Vagina (tissue), 2 donors: ENCODE results near the gene ATP4B.

Source experiments
- POLR2A ChIP-seq, 2 donors: fragments of 450-650 bp; IDR thresholded peaks; one replicate each; pipeline ENCODE4 v1.6.1; 2017; ENCODE audit warnings: antibody characterized with exemption in 2 of 2, mild to moderate bottlenecking in 2 of 2, moderate library complexity in 2 of 2
- POLR2AphosphoS5 ChIP-seq, 2 donors: sonication (generic); formaldehyde crosslinking; IDR thresholded peaks; one replicate each; pipeline ENCODE4 v1.9.0; 2017; ENCODE audit warnings: antibody characterized with exemption in 2 of 2, mild to moderate bottlenecking in 2 of 2, low read depth in 1 of 2; ENCODE audit not compliant: insufficient read depth in 1 of 2
- TF ChIP-seq, protein P1 (sequence below), 3 experiments: fragments of 450-650 bp in 2 of 3; fragments of 200-600 bp in 1 of 3; sonication (generic) in 1 of 3; IDR thresholded peaks; one replicate each; pipeline ENCODE4 v1.5.1; 2017 to 2019; ENCODE audit warnings: antibody characterized with exemption in 3 of 3, mild to moderate bottlenecking in 2 of 3, moderate library complexity in 2 of 3

DNA sequence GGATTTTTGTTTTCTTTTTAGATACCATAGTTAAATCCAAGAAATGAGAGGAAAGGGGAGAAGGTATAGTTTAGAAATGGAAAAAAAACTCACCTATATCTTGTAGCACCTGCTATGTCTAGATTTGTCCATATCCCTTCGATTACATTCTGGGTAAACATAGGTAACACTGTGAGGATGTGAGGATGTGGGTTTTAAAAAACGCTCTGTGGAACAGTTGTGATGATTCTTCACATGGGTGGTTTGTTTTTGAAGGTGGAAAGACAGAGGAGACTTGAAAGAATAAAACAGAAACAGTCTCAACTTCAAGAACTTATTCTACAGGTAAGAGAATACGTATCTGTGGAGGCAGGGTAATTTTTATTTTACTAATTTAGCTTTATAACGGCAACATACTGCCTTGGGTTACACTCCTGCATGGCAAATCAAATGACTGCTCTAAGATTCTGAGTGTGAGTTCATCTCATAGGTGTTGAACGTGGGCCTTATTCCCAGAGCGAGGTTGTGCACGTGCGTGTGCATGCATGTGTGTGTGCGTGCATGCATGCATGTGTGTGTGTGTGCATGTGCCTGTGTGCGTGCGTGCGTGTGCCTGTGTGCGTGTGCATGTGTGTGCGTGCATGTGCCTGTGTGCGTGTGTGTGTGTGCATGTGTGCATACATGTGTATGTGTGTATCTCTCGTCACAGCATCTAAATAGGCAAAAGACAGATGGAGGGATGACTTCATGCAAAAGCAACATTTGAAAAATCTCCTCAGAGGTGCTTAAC is 23.5 kb downstream of the ATP4B start:
- no peak for TF ChIP-seq POLR2A (IDR thresholded peaks at IDR 0.05)
- TF ChIP-seq, protein P1, sequence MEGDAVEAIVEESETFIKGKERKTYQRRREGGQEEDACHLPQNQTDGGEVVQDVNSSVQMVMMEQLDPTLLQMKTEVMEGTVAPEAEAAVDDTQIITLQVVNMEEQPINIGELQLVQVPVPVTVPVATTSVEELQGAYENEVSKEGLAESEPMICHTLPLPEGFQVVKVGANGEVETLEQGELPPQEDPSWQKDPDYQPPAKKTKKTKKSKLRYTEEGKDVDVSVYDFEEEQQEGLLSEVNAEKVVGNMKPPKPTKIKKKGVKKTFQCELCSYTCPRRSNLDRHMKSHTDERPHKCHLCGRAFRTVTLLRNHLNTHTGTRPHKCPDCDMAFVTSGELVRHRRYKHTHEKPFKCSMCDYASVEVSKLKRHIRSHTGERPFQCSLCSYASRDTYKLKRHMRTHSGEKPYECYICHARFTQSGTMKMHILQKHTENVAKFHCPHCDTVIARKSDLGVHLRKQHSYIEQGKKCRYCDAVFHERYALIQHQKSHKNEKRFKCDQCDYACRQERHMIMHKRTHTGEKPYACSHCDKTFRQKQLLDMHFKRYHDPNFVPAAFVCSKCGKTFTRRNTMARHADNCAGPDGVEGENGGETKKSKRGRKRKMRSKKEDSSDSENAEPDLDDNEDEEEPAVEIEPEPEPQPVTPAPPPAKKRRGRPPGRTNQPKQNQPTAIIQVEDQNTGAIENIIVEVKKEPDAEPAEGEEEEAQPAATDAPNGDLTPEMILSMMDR (IDR thresholded peaks at IDR 0.05), result no peak
- no peak for TF ChIP-seq POLR2AphosphoS5 (IDR thresholded peaks at IDR 0.05; ENCODE audit: insufficient read depth in 1 of 2, low read depth in 1 of 2)
